Cardiac muscle cell (in vitro differentiated cells and primary cell): ENCODE results near the gene TRPV4. TPM values are rescaled to one million over a fixed set of nuclear protein-coding genes. Genes with fewer than 3 reads are reported as not detected.
A peak's percentile ranks its signal among the peaks of the same experiment; 100 is the strongest.

Source experiments
- DNase-seq, 2 donors: peaks; one replicate each; pipeline versions ENCODE4 v3.0.0 to v3.0.0-alpha.2; 2010 to 2017; ENCODE audit warnings: low read depth in 1 of 2, low spot score in 1 of 2
- H3K27ac ChIP-seq: fragments of 200-600 bp; sonication (generic); 2 replicates; pipeline ENCODE4 v1.5.1; 2016
- H3K27me3 ChIP-seq: fragments of 200-600 bp; sonication (generic); 2 replicates; pipeline ENCODE4 v1.6.0; 2016; ENCODE audit warnings: control low read depth
- H3K36me3 ChIP-seq: fragments of 200-600 bp; sonication (generic); 2 replicates; pipeline ENCODE4 v1.5.1; 2016; ENCODE audit warnings: control low read depth
- H3K4me1 ChIP-seq: fragments of 200-600 bp; sonication (generic); 2 replicates; pipeline ENCODE4 v1.8.1; 2017; ENCODE audit warnings: low read depth, mild to moderate bottlenecking, mixed run types
- H3K4me3 ChIP-seq: fragments of 200-600 bp; sonication (generic); 2 replicates; pipeline ENCODE4 v1.5.1; 2016; ENCODE audit warnings: mild to moderate bottlenecking
- H3K9me3 ChIP-seq: fragments of 200-600 bp; sonication (generic); 2 replicates; pipeline ENCODE4 v1.5.1; 2017; ENCODE audit warnings: low read depth, mild to moderate bottlenecking, control low read depth
- polyA plus RNA-seq: library from polyadenylated mRNA; unstranded; fragments of >200 nt; fragmentation: Nextera tagmentation; extraction: Ambion mirVana; gene quantifications from 2 replicates; pipeline ENCODE4 v1.2.1, GENCODE V29; 2016
- total RNA-seq: library from RNA; depleted of rRNA; stranded (reverse); fragments of >200 nt; gene quantifications from 2 replicates; pipeline ENCODE4 v1.2.3, GENCODE V29; 2016
- TF ChIP-seq, protein P1 (sequence below): IDR thresholded peaks from 2 replicates; pipeline ENCODE4 v1.5.1; 2012; ENCODE audit warnings: low read depth, mild to moderate bottlenecking, low read length

TRPV4 gene
- total and polyA plus RNA-seq, 2 experiments from 2014 or later: 2.4 to 4.1 TPM

DNA sequence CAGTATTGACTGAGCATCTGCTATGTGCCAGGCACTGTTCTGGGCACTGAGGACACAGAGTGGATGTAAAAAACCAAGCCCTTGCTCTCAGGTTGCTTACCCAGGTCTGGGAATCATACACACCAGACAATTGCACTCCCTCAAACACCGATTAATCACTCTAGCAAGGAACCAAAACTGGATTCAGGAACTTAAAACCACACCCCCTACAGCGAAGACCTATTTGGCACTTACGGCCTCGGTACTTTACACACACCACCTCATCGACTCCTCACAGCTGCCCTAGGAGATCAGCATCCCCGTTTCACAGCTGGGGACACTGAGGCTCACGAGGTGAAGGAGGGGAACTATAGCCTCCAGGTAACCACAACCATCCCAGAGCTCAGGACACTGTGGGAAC lies 45.6 kb upstream of the TRPV4 start:
- H3K4me1 ChIP-seq: peaks cover 20% of the 10 kb centered on the region
- no peaks in the 10 kb centered on the region for H3K9me3 ChIP-seq
- no peak for DNase-seq
- H3K27ac ChIP-seq: no peak overlapping the region
- peaks cover 3% of the 10 kb centered on the region for H3K27me3 ChIP-seq
- TF ChIP-seq, protein P1, sequence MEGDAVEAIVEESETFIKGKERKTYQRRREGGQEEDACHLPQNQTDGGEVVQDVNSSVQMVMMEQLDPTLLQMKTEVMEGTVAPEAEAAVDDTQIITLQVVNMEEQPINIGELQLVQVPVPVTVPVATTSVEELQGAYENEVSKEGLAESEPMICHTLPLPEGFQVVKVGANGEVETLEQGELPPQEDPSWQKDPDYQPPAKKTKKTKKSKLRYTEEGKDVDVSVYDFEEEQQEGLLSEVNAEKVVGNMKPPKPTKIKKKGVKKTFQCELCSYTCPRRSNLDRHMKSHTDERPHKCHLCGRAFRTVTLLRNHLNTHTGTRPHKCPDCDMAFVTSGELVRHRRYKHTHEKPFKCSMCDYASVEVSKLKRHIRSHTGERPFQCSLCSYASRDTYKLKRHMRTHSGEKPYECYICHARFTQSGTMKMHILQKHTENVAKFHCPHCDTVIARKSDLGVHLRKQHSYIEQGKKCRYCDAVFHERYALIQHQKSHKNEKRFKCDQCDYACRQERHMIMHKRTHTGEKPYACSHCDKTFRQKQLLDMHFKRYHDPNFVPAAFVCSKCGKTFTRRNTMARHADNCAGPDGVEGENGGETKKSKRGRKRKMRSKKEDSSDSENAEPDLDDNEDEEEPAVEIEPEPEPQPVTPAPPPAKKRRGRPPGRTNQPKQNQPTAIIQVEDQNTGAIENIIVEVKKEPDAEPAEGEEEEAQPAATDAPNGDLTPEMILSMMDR: no peak
- H3K4me3 ChIP-seq: no peak overlapping the region
- H3K36me3 ChIP-seq: no peaks in the 10 kb centered on the region

- no peaks in the 10 kb centered on the region for H3K36me3 ChIP-seq
- no peak overlapping the region for H3K4me3 ChIP-seq
- no peak overlapping the region for H3K27ac ChIP-seq
- no peak for DNase-seq
- TF ChIP-seq, protein P1: no peak
- H3K4me1 ChIP-seq: peaks cover 20% of the 10 kb centered on the region
- no peaks in the 10 kb centered on the region for H3K9me3 ChIP-seq
- peaks cover 3% of the 10 kb centered on the region for H3K27me3 ChIP-seq
Measured at GRCh38 chr12:109878247-109878625, 45.0 kb upstream of the TRPV4 start.

GRCh38 chr12:109877504-109878246 lies 44.5 kb upstream of the TRPV4 start:
- DNase-seq: no peak
- H3K27me3 ChIP-seq: peaks cover 3% of the 10 kb centered on the region
- H3K4me1 ChIP-seq: peaks cover 20% of the 10 kb centered on the region
- no peak overlapping the region for H3K4me3 ChIP-seq
- H3K9me3 ChIP-seq: no peaks in the 10 kb centered on the region
- TF ChIP-seq, protein P1: no peak
- H3K36me3 ChIP-seq: no peaks in the 10 kb centered on the region
- H3K27ac ChIP-seq: no peak overlapping the region

- no peak overlapping the region for H3K4me3 ChIP-seq
- TF ChIP-seq, protein P1: no peak
- H3K4me1 ChIP-seq: peaks cover 20% of the 10 kb centered on the region
- H3K27ac ChIP-seq: no peak overlapping the region
- H3K27me3 ChIP-seq: peaks cover 3% of the 10 kb centered on the region
- no peaks in the 10 kb centered on the region for H3K36me3 ChIP-seq
- no peaks in the 10 kb centered on the region for H3K9me3 ChIP-seq
- no peak for DNase-seq
Measured at GRCh38 chr12:109876406-109876805, 43.2 kb upstream of the TRPV4 start.

- TF ChIP-seq, protein P1: no peak
- Histone ChIP-seq H3K4me1 (peaks cover 15% of the 10 kb centered on the region), H3K36me3 (no peaks in the 10 kb centered on the region), H3K27ac (peak overlapping the region; percentile 23), H3K4me3 (no peak overlapping the region), H3K9me3 (no peaks in the 10 kb centered on the region), H3K27me3 (no peaks in the 10 kb centered on the region)
- DNase-seq: no peak
Measured at GRCh38 chr12:109875572-109876131, 42.5 kb upstream of the TRPV4 start.
